Neural cell (in vitro differentiated cells): ENCODE measurements around the gene NDUFA5.
"Not testable (repeated sequence)": the region's sequence is repeated elsewhere in the genome, so short reads cannot be mapped to it uniquely, and the experiment has no call there.

Experiments used
- EP300 ChIP-seq: fragments of 450-650 bp; conservative IDR thresholded peaks from 2 replicates; pipeline ENCODE4 v1.6.1; 2014; ENCODE audit warnings: antibody characterized with exemption, mild to moderate bottlenecking, moderate library complexity; ENCODE audit not compliant: poor library complexity, severe bottlenecking
- EZH2 ChIP-seq: fragments of 200-600, 300-800 bp; shearing (Covaris generic), sonication (generic); IDR thresholded peaks from 2 replicates; pipeline ENCODE4 v1.6.1; 2014; ENCODE audit warnings: antibody characterized with exemption, low read length, borderline replicate concordance, mild to moderate bottlenecking; ENCODE audit not compliant: insufficient read depth, poor library complexity, severe bottlenecking
- POLR2AphosphoS5 ChIP-seq: IDR thresholded peaks from 2 replicates; pipeline ENCODE4 v1.6.1; 2012
- RAD21 ChIP-seq: fragments of 450-650 bp; conservative IDR thresholded peaks from 2 replicates; pipeline ENCODE4 v1.6.1; 2014; ENCODE audit warnings: antibody characterized with exemption, mild to moderate bottlenecking, moderate library complexity
- SMC3 ChIP-seq: fragments of 450-650 bp; conservative IDR thresholded peaks from 2 replicates; pipeline ENCODE4 v1.6.1; 2014; ENCODE audit warnings: antibody characterized with exemption, mild to moderate bottlenecking, moderate library complexity; ENCODE audit not compliant: poor library complexity
- TAF1 ChIP-seq: IDR thresholded peaks from 2 replicates; pipeline ENCODE4 v1.6.1; 2012; ENCODE audit warnings: low read depth
- TF ChIP-seq, protein P1 (sequence below): fragments of 450-650 bp; IDR thresholded peaks from 2 replicates; pipeline ENCODE4 v1.5.1; 2014; ENCODE audit warnings: antibody characterized with exemption, mild to moderate bottlenecking, moderate library complexity; ENCODE audit not compliant: poor library complexity, severe bottlenecking
- TF ChIP-seq, protein P2 (sequence below): IDR thresholded peaks from 2 replicates; pipeline ENCODE4 v1.6.1; 2012; ENCODE audit warnings: borderline replicate concordance

DNA sequence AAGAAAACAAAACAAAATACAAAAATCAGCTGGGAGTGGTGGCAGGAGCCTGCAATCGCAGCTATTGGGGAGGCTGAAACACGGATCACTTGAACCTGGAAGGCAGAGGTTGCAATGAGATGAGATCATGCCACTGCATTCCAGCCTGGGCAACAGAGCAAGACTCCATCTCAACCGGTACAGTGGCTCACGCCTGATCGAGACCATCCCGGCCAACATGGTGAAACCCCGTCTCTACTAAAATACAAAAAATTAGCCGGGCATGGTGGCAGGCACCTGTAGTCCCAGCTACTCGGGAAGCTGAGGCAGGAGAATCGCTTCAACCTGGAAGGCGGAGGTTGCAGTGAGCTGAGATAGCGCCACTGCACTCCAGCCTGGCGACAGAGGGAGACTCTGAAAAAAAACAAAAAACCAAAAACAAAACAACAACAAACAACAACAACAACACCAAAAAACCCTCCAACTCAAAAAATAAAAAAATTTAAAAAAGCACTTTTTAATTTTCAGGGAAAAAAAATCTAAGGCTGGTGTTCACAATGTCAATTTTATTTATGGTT, 27.5 kb downstream of the NDUFA5 start:
- TF ChIP-seq, protein P1, sequence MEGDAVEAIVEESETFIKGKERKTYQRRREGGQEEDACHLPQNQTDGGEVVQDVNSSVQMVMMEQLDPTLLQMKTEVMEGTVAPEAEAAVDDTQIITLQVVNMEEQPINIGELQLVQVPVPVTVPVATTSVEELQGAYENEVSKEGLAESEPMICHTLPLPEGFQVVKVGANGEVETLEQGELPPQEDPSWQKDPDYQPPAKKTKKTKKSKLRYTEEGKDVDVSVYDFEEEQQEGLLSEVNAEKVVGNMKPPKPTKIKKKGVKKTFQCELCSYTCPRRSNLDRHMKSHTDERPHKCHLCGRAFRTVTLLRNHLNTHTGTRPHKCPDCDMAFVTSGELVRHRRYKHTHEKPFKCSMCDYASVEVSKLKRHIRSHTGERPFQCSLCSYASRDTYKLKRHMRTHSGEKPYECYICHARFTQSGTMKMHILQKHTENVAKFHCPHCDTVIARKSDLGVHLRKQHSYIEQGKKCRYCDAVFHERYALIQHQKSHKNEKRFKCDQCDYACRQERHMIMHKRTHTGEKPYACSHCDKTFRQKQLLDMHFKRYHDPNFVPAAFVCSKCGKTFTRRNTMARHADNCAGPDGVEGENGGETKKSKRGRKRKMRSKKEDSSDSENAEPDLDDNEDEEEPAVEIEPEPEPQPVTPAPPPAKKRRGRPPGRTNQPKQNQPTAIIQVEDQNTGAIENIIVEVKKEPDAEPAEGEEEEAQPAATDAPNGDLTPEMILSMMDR: not testable (repeated sequence)
- TF ChIP-seq, protein P2, sequence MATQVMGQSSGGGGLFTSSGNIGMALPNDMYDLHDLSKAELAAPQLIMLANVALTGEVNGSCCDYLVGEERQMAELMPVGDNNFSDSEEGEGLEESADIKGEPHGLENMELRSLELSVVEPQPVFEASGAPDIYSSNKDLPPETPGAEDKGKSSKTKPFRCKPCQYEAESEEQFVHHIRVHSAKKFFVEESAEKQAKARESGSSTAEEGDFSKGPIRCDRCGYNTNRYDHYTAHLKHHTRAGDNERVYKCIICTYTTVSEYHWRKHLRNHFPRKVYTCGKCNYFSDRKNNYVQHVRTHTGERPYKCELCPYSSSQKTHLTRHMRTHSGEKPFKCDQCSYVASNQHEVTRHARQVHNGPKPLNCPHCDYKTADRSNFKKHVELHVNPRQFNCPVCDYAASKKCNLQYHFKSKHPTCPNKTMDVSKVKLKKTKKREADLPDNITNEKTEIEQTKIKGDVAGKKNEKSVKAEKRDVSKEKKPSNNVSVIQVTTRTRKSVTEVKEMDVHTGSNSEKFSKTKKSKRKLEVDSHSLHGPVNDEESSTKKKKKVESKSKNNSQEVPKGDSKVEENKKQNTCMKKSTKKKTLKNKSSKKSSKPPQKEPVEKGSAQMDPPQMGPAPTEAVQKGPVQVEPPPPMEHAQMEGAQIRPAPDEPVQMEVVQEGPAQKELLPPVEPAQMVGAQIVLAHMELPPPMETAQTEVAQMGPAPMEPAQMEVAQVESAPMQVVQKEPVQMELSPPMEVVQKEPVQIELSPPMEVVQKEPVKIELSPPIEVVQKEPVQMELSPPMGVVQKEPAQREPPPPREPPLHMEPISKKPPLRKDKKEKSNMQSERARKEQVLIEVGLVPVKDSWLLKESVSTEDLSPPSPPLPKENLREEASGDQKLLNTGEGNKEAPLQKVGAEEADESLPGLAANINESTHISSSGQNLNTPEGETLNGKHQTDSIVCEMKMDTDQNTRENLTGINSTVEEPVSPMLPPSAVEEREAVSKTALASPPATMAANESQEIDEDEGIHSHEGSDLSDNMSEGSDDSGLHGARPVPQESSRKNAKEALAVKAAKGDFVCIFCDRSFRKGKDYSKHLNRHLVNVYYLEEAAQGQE: not testable (repeated sequence)
- not testable (repeated sequence) for TF ChIP-seq POLR2AphosphoS5, SMC3, RAD21, EZH2, TAF1, EP300
